T-helper 1 cell treated with Interleukin-12 subunit alpha and Interleukin-12 subunit beta and Interleukin-4 antibody, amounts not matched to agents 30 ng/mL and 1 ng/mL, for 36 hours (primary cell): ENCODE measurements around the gene INSL6. TPM values are rescaled to one million over a fixed set of nuclear protein-coding genes. Genes with fewer than 3 reads are reported as not detected.

Experiments
- total RNA-seq: library from RNA; stranded (reverse); gene quantifications from 2 replicates; pipeline ENCODE4 v1.2.3, GENCODE V29; 2022

INSL6 gene
- total RNA-seq, 1 donor from 2014 or later = not detected

Other genes with a start within 250 kb of the INSL6 start
- gene JAK2, start 200.4 kb downstream of the INSL6 start, total RNA-seq = 62.9 and 64.2 TPM in 2 replicates
- gene INSL4, start 45.8 kb upstream of the INSL6 start, total RNA-seq = not detected in 2 replicates
- gene RLN2, start 119.1 kb upstream of the INSL6 start, total RNA-seq = 1.3 and 2.4 TPM in 2 replicates
- 0.80 and 1.9 TPM in 2 replicates for gene RLN1, start 154.2 kb upstream of the INSL6 start, total RNA-seq